Sigmoid colon (tissue), 7 donors: ENCODE measurements around the gene ST7L. TPM values are rescaled to one million over a fixed set of nuclear protein-coding genes. Genes with fewer than 3 reads are reported as not detected.

Source experiments
- DNase-seq: peaks from one replicate; pipeline ENCODE4 v3.0.0-alpha.2; 2019
- H3K27ac ChIP-seq, 4 donors: fragments of 200-600 bp; sonication (generic); one replicate each; pipeline ENCODE4 v1.5.1; 2016 to 2019; ENCODE audit warnings: mild to moderate bottlenecking in 1 of 4
- H3K27me3 ChIP-seq, 3 donors: fragments of 200-600 bp; sonication (generic); one replicate each; pipeline ENCODE4 v1.5.1; 2019; ENCODE audit warnings: mild to moderate bottlenecking in 1 of 3
- H3K36me3 ChIP-seq, 4 donors: fragments of 200-600 bp; sonication (generic); one replicate each; pipeline ENCODE4 v1.5.1; 2016 to 2019
- H3K4me1 ChIP-seq, 4 donors: fragments of 200-600 bp; sonication (generic); one replicate each; pipeline ENCODE4 v1.5.1; 2017 to 2019
- H3K4me3 ChIP-seq, 4 donors: fragments of 200-600 bp; sonication (generic); one replicate each; pipeline ENCODE4 v1.5.1; 2017 to 2019; ENCODE audit warnings: mild to moderate bottlenecking in 2 of 4, moderate library complexity in 1 of 4
- H3K9me3 ChIP-seq, 4 donors: fragments of 200-600 bp in 3 of 4; sonication (generic) in 3 of 4; one replicate each; pipeline versions ENCODE4 v1.5.1 to v1.6.1; 2013 to 2019
- CTCF ChIP-seq, 4 experiments: fragments of 450-650 bp in 3 of 4; fragments of 200-600 bp in 1 of 4; IDR thresholded peaks; one replicate each; pipeline ENCODE4 v1.5.1; 2016 to 2019; ENCODE audit warnings: antibody characterized with exemption in 4 of 4, mild to moderate bottlenecking in 3 of 4, moderate library complexity in 2 of 4
- EP300 ChIP-seq, 4 donors: sonication (generic); formaldehyde crosslinking; IDR thresholded peaks; one replicate each; pipeline ENCODE4 v1.6.1; 2017; ENCODE audit warnings: antibody characterized with exemption in 4 of 4
- POLR2A ChIP-seq, 2 donors: fragments of 450-650 bp; IDR thresholded peaks; one replicate each; pipeline ENCODE4 v1.6.1; 2016; ENCODE audit warnings: antibody characterized with exemption in 2 of 2, mild to moderate bottlenecking in 2 of 2, moderate library complexity in 2 of 2
- POLR2AphosphoS5 ChIP-seq, 4 donors: sonication (generic); formaldehyde crosslinking; IDR thresholded peaks; one replicate each; pipeline ENCODE4 v1.6.1; 2017; ENCODE audit warnings: antibody characterized with exemption in 4 of 4
- WGBS, 2 donors: extraction: QIAGEN DNeasy Blood & Tissue Kit; methylation state at CpG; one replicate each; pipeline ENCODE4 v1.1.7; 2013; 5-methylcytosine and 5-hydroxymethylcytosine counted together
- intact Hi-C: fragments of 100-400 bp; cut with DNase I; formaldehyde crosslinking; loops from one replicate; pipeline ENCODE4 v1.15.1; 2023
- polyA plus RNA-seq, 3 donors: library from polyadenylated mRNA; stranded (reverse); fragments of 200-250 nt; gene quantifications; one replicate each; pipeline ENCODE4 v1.2.3, GENCODE V29; 2013
- total RNA-seq, 4 donors: library from RNA; depleted of rRNA; stranded (reverse); fragments of >200 nt; gene quantifications; one replicate each; pipeline ENCODE4 v1.1.0, GENCODE V29; 2016
- donor health status: healthy with polysubstance abuse.
- donor health status: Bipolar disorder and iron deficiency.
- donor health status: healthy.

Gene ST7L
- total and polyA plus RNA-seq, 7 donors, result 1.8 to 68.0 (median 22.7) TPM

- no peaks in the 10 kb centered on the region for H3K27me3 ChIP-seq
- H3K36me3 ChIP-seq, result no peaks in the 10 kb centered on the region
- H3K4me1 ChIP-seq, result peaks cover 0 to 48% (median 32%) of the 10 kb centered on the region in 4 donors
- intact Hi-C loops, result no loop called here
- peak overlapping the region in 1 of 4 donors; percentile 5 for H3K27ac ChIP-seq
- no peaks in the 10 kb centered on the region for H3K9me3 ChIP-seq
- no peak overlapping the region for H3K4me3 ChIP-seq
- DNase-seq, result no peak
- no peak for TF ChIP-seq CTCF (IDR thresholded peaks at IDR 0.05)
- no peak for TF ChIP-seq POLR2A (IDR thresholded peaks at IDR 0.05)
- no peak for TF ChIP-seq POLR2AphosphoS5 (IDR thresholded peaks at IDR 0.05)
- no peak for TF ChIP-seq EP300 (IDR thresholded peaks at IDR 0.05)
These were observed 17.8 kb upstream of the ST7L start for GRCh38 chr1:112636597-112637253.

GRCh38 chr1:112636056-112636455 lies 17.1 kb upstream of the ST7L start:
- no peak for DNase-seq
- WGBS, 2 donors, result 78 to 79% methylated on average over 2 of the region's 2 CpGs
- no peaks in the 10 kb centered on the region for H3K36me3 ChIP-seq
- H3K4me1 ChIP-seq, result peaks cover 0 to 55% (median 32%) of the 10 kb centered on the region in 4 donors
- H3K27me3 ChIP-seq, result no peaks in the 10 kb centered on the region
- no peaks in the 10 kb centered on the region for H3K9me3 ChIP-seq
- H3K27ac ChIP-seq, result peak overlapping the region in 1 of 4 donors; percentile 5
- TF ChIP-seq EP300 (IDR thresholded peaks at IDR 0.05) (no peak), CTCF (IDR thresholded peaks at IDR 0.05) (no peak), POLR2A (IDR thresholded peaks at IDR 0.05) (no peak), POLR2AphosphoS5 (IDR thresholded peaks at IDR 0.05) (no peak)
- H3K4me3 ChIP-seq, result no peak overlapping the region
- intact Hi-C loops, result no loop called here

GRCh38 chr1:112634367-112634766 lies 15.4 kb upstream of the ST7L start:
- intact Hi-C loops, result no loop called here
- Histone ChIP-seq H3K27ac (no peak overlapping the region), H3K4me3 (no peak overlapping the region), H3K4me1 (peaks cover 0 to 72% (median 35%) of the 10 kb centered on the region in 4 donors), H3K9me3 (no peaks in the 10 kb centered on the region), H3K27me3 (no peaks in the 10 kb centered on the region), H3K36me3 (no peaks in the 10 kb centered on the region)
- DNase-seq, result no peak
- TF ChIP-seq CTCF (IDR thresholded peaks at IDR 0.05) (no peak), POLR2A (IDR thresholded peaks at IDR 0.05) (no peak), POLR2AphosphoS5 (IDR thresholded peaks at IDR 0.05) (no peak), EP300 (IDR thresholded peaks at IDR 0.05) (no peak)

GRCh38 chr1:112633628-112634027 lies 14.7 kb upstream of the ST7L start:
- Histone ChIP-seq H3K27me3 (no peaks in the 10 kb centered on the region), H3K4me1 (peaks cover 0 to 75% (median 38%) of the 10 kb centered on the region in 4 donors), H3K36me3 (no peaks in the 10 kb centered on the region), H3K4me3 (no peak overlapping the region), H3K9me3 (no peaks in the 10 kb centered on the region), H3K27ac (no peak overlapping the region)
- intact Hi-C loops, result no loop called here
- 91 to 93% methylated on average over 2 of the region's 2 CpGs for WGBS, 2 donors
- TF ChIP-seq POLR2A (IDR thresholded peaks at IDR 0.05) (no peak), EP300 (IDR thresholded peaks at IDR 0.05) (no peak), POLR2AphosphoS5 (IDR thresholded peaks at IDR 0.05) (no peak), CTCF (IDR thresholded peaks at IDR 0.05) (no peak)
- DNase-seq, result no peak

- H3K9me3 ChIP-seq, result no peaks in the 10 kb centered on the region
- H3K27me3 ChIP-seq, result no peaks in the 10 kb centered on the region
- DNase-seq, result no peak
- no peaks in the 10 kb centered on the region for H3K36me3 ChIP-seq
- H3K4me3 ChIP-seq, result no peak overlapping the region
- peaks cover 0 to 63% (median 21%) of the 10 kb centered on the region in 4 donors for H3K4me1 ChIP-seq
- TF ChIP-seq POLR2AphosphoS5 (IDR thresholded peaks at IDR 0.05) (no peak), POLR2A (IDR thresholded peaks at IDR 0.05) (no peak), EP300 (IDR thresholded peaks at IDR 0.05) (no peak), CTCF (IDR thresholded peaks at IDR 0.05) (no peak)
- intact Hi-C loops, result no loop called here
- H3K27ac ChIP-seq, result no peak overlapping the region
These were observed 10.3 kb upstream of the ST7L start for GRCh38 chr1:112629256-112629655.
